ENCODE measurements around the gene ORC4.

GRCh38 chr2:147996828-147997227, 23.7 kb downstream of the ORC4 start:
- no peak for TF ChIP-seq EZH2 (IDR thresholded peaks at IDR 0.05; ENCODE audit: low read length)
- no peak for TF ChIP-seq CTCF (optimal IDR thresholded peaks at IDR 0.05 in 1 of 3, IDR thresholded peaks at IDR 0.05 in 1 of 3, conservative IDR thresholded peaks at IDR 0.05 in 1 of 3; ENCODE audit: extremely low read depth in 1 of 3, insufficient read depth in 2 of 3, low read length in 3 of 3)

All from keratinocyte (primary cell).